Tibial nerve (tissue), 4 donors: ENCODE measurements around the gene OXLD1. TPM values are rescaled to one million over a fixed set of nuclear protein-coding genes. Genes with fewer than 3 reads are reported as not detected.
A peak's percentile ranks its signal among the peaks of the same experiment; 100 is the strongest.

Experiments used
- DNase-seq, 2 donors: peaks; one replicate each; pipeline ENCODE4 v3.0.0-alpha.2; 2019; ENCODE audit warnings: low spot score in 2 of 2
- H3K27ac ChIP-seq, 4 donors: fragments of 200-600 bp; sonication (generic) in 3 of 4; one replicate each; pipeline ENCODE4 v1.5.1; 2017 to 2019; ENCODE audit warnings: mild to moderate bottlenecking in 1 of 4
- H3K27me3 ChIP-seq, 2 donors: fragments of 200-600 bp; sonication (generic) in 1 of 2; one replicate each; pipeline versions ENCODE4 v1.5.1 to v1.6.0; 2017 to 2019
- H3K36me3 ChIP-seq, 3 donors: fragments of 200-600 bp; sonication (generic); one replicate each; pipeline ENCODE4 v1.5.1; 2018 to 2019
- H3K4me1 ChIP-seq, 4 donors: fragments of 200-600 bp; sonication (generic) in 3 of 4; one replicate each; pipeline ENCODE4 v1.5.1; 2017 to 2019
- H3K4me3 ChIP-seq, 4 donors: fragments of 200-600 bp; sonication (generic) in 3 of 4; one replicate each; pipeline ENCODE4 v1.5.1; 2017 to 2019; ENCODE audit warnings: mild to moderate bottlenecking in 1 of 4, moderate library complexity in 1 of 4
- H3K9me3 ChIP-seq, 4 donors: fragments of 200-600 bp; sonication (generic) in 3 of 4; one replicate each; pipeline ENCODE4 v1.5.1; 2017 to 2019
- EP300 ChIP-seq, 2 donors: sonication (generic); formaldehyde crosslinking; IDR thresholded peaks; one replicate each; pipeline ENCODE4 v1.6.1; 2017; ENCODE audit warnings: antibody characterized with exemption in 2 of 2, mild to moderate bottlenecking in 1 of 2
- POLR2A ChIP-seq, 2 donors: fragments of 450-650 bp; IDR thresholded peaks; one replicate each; pipeline ENCODE4 v1.6.1; 2017; ENCODE audit warnings: antibody characterized with exemption in 2 of 2, mild to moderate bottlenecking in 2 of 2, moderate library complexity in 2 of 2
- WGBS, 2 donors: methylation state at CpG; one replicate each; pipeline ENCODE4 v1.1.5; 2018; 5-methylcytosine and 5-hydroxymethylcytosine counted together
- small RNA-seq: library from RNA; depleted of rRNA; stranded (forward); fragments of <200 nt; gene quantifications from one replicate; pipeline ENCODE3, GENCODE V24; 2016
- total RNA-seq, 4 donors: library from RNA; depleted of rRNA; stranded (reverse); fragments of >200 nt; gene quantifications; one replicate each; pipeline ENCODE4 v1.1.0, GENCODE V29; 2016
- TF ChIP-seq, protein P1 (sequence below), 5 experiments: fragments of 200-600 bp in 3 of 5; fragments of 450-650 bp in 2 of 5; sonication (generic) in 3 of 5; IDR thresholded peaks; one replicate each; pipeline ENCODE4 v1.5.1; 2016 to 2019; ENCODE audit warnings: antibody characterized with exemption in 5 of 5, mild to moderate bottlenecking in 3 of 5, moderate library complexity in 2 of 5

Gene OXLD1
- total RNA-seq, 4 donors from 2014 or later, result 31.4 to 38.1 (median 35.8) TPM

DNA sequence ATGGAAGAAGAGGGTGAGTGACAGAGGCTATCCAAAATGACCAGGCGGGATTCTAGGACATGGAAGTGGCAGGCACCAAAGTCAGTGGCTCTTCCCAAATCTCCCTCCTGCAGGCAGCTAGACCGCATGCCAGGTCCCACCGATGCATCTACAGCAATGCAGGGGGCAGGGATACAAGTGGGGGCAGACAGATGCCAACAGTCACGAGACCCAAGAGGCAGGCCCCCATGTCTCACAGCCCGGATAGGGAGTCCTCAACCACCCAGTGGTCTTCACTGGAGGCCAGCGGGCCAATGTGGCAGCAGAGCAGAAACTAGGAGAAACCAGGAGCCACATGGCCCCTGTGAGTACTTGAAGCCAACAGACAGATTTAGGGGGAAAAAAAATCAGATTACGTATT is 49.5 kb downstream of the OXLD1 start:
- H3K4me1 ChIP-seq, result peaks cover 0 to 33% (median 6%) of the 10 kb centered on the region in 4 donors
- H3K27me3 ChIP-seq, result no peaks in the 10 kb centered on the region
- no peak for DNase-seq
- H3K36me3 ChIP-seq, result peaks cover 0 to 69% (median 9%) of the 10 kb centered on the region in 3 donors
- no peaks in the 10 kb centered on the region for H3K9me3 ChIP-seq
- no peak overlapping the region for H3K4me3 ChIP-seq
- H3K27ac ChIP-seq, result no peak overlapping the region
- WGBS, 2 donors, result 75 to 88% methylated on average over 7 of the region's 7 CpGs
- no peak for TF ChIP-seq POLR2A (IDR thresholded peaks at IDR 0.05)

DNA sequence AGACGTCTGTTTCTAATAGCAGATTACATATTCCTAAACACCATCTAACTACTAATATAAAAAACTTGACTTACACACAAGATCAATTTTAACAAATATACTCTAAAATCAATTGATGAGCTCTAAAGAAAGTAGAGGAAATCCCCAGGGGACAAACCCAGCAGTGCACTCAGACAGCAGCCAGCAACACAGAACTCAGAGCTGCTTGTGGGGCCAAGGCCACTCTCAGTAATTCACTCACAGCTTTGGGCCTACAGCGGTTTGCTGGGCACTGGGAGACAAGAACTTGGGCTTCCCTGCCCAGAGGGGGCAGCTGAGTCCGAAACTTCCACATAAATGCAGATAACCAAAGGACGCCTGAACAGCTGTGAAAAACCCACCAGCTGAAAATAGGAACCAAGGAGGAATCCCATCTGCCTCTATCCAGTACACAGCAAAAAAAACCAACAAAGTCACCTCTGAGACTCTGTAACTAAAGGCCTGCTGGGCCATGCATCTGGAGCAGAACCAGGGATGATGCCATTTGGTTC is 50.9 kb downstream of the OXLD1 start:
- Histone ChIP-seq H3K27me3 (no peaks in the 10 kb centered on the region), H3K4me3 (no peak overlapping the region), H3K4me1 (peaks cover 0 to 26% (median 6%) of the 10 kb centered on the region in 4 donors), H3K9me3 (no peaks in the 10 kb centered on the region), H3K27ac (peak overlapping the region in 2 of 4 donors; percentile 20 to 65), H3K36me3 (peaks cover 0 to 65% (median 0%) of the 10 kb centered on the region in 3 donors)
- TF ChIP-seq, protein P1, sequence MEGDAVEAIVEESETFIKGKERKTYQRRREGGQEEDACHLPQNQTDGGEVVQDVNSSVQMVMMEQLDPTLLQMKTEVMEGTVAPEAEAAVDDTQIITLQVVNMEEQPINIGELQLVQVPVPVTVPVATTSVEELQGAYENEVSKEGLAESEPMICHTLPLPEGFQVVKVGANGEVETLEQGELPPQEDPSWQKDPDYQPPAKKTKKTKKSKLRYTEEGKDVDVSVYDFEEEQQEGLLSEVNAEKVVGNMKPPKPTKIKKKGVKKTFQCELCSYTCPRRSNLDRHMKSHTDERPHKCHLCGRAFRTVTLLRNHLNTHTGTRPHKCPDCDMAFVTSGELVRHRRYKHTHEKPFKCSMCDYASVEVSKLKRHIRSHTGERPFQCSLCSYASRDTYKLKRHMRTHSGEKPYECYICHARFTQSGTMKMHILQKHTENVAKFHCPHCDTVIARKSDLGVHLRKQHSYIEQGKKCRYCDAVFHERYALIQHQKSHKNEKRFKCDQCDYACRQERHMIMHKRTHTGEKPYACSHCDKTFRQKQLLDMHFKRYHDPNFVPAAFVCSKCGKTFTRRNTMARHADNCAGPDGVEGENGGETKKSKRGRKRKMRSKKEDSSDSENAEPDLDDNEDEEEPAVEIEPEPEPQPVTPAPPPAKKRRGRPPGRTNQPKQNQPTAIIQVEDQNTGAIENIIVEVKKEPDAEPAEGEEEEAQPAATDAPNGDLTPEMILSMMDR (IDR thresholded peaks at IDR 0.05), result no peak
- TF ChIP-seq POLR2A (IDR thresholded peaks at IDR 0.05) (no peak), EP300 (IDR thresholded peaks at IDR 0.05) (no peak)
- DNase-seq, result no peak
- 92 to 95% methylated on average over 4 of the region's 4 CpGs for WGBS, 2 donors

Small RNA genes lying within 50 kb of the gene (small RNA-seq; reads per million reads assigned to genes)
- gene MIR6786, result 0.66 reads per million

Other genes starting within 250 kb of the OXLD1 start
- gene ACTG1, start 153.8 kb downstream of the OXLD1 start, total RNA-seq, result 1,000 to 10,000 TPM; 2,372 to 2,875 (median 2,670) TPM
- gene FSCN2, start 138.2 kb downstream of the OXLD1 start, total RNA-seq, result 1 to 10 TPM in 3 of 4 donors, under 1 TPM in 1; 0.42 to 4.4 (median 3.7) TPM
- 10 to 100 TPM; 20.1 to 41.7 (median 26.7) TPM for gene FAAP100, start 114.3 kb downstream of the OXLD1 start, total RNA-seq
- gene NPLOC4, start 29.5 kb downstream of the OXLD1 start, total RNA-seq, result 10 to 100 TPM; 51.1 to 79.2 (median 62.1) TPM
- under 1 TPM in 2 of 4 donors, not detected in 2; 0.22 to 0.84 TPM for gene TSPAN10, start 29.4 kb downstream of the OXLD1 start, total RNA-seq
- gene PDE6G, start 10.1 kb downstream of the OXLD1 start, total RNA-seq, result not detected
- gene CCDC137, start 132 bp upstream of the OXLD1 start, total RNA-seq, result 10 to 100 TPM; 10.9 to 35.7 (median 14.4) TPM
- gene ARL16, start 17.2 kb upstream of the OXLD1 start, total RNA-seq, result 10 to 100 TPM; 22.1 to 37.9 (median 34.3) TPM
- gene HGS, start 17.4 kb upstream of the OXLD1 start, total RNA-seq, result 100 to 1,000 TPM in 2 of 4 donors, 10 to 100 TPM in 2; 75.2 to 166 (median 104) TPM
- 10 to 100 TPM; 26.1 to 63.3 (median 35.8) TPM for gene MRPL12, start 36.8 kb upstream of the OXLD1 start, total RNA-seq
- gene SLC25A10, start 45.7 kb upstream of the OXLD1 start, total RNA-seq, result 10 to 100 TPM; 10.8 to 32.1 (median 22.6) TPM
- gene GCGR, start 137.5 kb upstream of the OXLD1 start, total RNA-seq, result 10 to 100 TPM in 2 of 4 donors, 1 to 10 TPM in 2; 1.8 to 14.7 (median 8.1) TPM
- 100 to 1,000 TPM in 1 of 4 donors, 10 to 100 TPM in 3; 78.7 to 105 (median 92.5) TPM for gene MCRIP1, start 166.7 kb upstream of the OXLD1 start, total RNA-seq
- gene PPP1R27, start 168.4 kb upstream of the OXLD1 start, total RNA-seq, result 1 to 10 TPM in 1 of 4 donors, not detected in 3; 2.6 TPM
- gene P4HB, start 193.9 kb upstream of the OXLD1 start, total RNA-seq, result 100 to 1,000 TPM; 385 to 594 (median 472) TPM
- gene ARHGDIA, start 204.7 kb upstream of the OXLD1 start, total RNA-seq, result 100 to 1,000 TPM; 190 to 484 (median 237) TPM
- gene ALYREF, start 225.0 kb upstream of the OXLD1 start, total RNA-seq, result 10 to 100 TPM; 44.5 to 67.2 (median 63.5) TPM
- 100 to 1,000 TPM in 3 of 4 donors, 10 to 100 TPM in 1; 95.4 to 116 (median 106) TPM for gene ANAPC11, start 225.1 kb upstream of the OXLD1 start, total RNA-seq
- 1 to 10 TPM in 3 of 4 donors, not detected in 1; 4.2 to 8.7 (median 5.4) TPM for gene NPB, start 235.6 kb upstream of the OXLD1 start, total RNA-seq
- gene PCYT2, start 244.8 kb upstream of the OXLD1 start, total RNA-seq, result 10 to 100 TPM; 36.0 to 64.9 (median 46.6) TPM